GM23338 (cell line): Measurements from ENCODE around the gene KAZN.

ENCODE experiments used
- CREB1 ChIP-seq: fragments of 250-450 bp; sonication (Bioruptor Pico); IDR thresholded peaks from 2 replicates; pipeline ENCODE4 v1.5.0; 2020; ENCODE audit warnings: low read depth, mild to moderate bottlenecking, moderate library complexity
- CTCF ChIP-seq, 2 experiments: fragments of 200-600 bp in 1 of 2; sonication (generic) in 1 of 2; conservative IDR thresholded peaks; 2 replicates each; pipeline versions ENCODE4 v1.5.1 to v1.6.1; 2016 to 2017; ENCODE audit warnings: antibody characterized with exemption in 2 of 2, low read depth in 2 of 2, mild to moderate bottlenecking in 2 of 2, moderate library complexity in 1 of 2
- ETS1 ChIP-seq: IDR thresholded peaks from 2 replicates; pipeline ENCODE4 v1.6.1; 2016; ENCODE audit warnings: antibody characterized with exemption
- EZH2 ChIP-seq: fragments of 200-600 bp; sonication (generic); IDR thresholded peaks from one replicate; pipeline ENCODE4 v1.8.0; 2017; ENCODE audit warnings: antibody characterized with exemption, mild to moderate bottlenecking, low read depth; ENCODE audit not compliant: unreplicated experiment
- EZH2phosphoT487 ChIP-seq: fragments of 200-600 bp; sonication (generic); IDR thresholded peaks from one replicate; pipeline ENCODE4 v1.8.1; 2018; ENCODE audit warnings: antibody characterized with exemption; ENCODE audit not compliant: unreplicated experiment
- JUNB ChIP-seq: IDR thresholded peaks from one replicate; pipeline ENCODE4 v1.6.1; 2016; ENCODE audit warnings: antibody characterized with exemption; ENCODE audit not compliant: unreplicated experiment
- NANOG ChIP-seq: IDR thresholded peaks from 2 replicates; pipeline ENCODE4 v1.6.1; 2016; ENCODE audit warnings: antibody characterized with exemption, borderline replicate concordance
- POLR2AphosphoS5 ChIP-seq: IDR thresholded peaks from 2 replicates; pipeline ENCODE4 v1.6.1; 2016; ENCODE audit warnings: antibody characterized with exemption, low read depth
- STAT1 ChIP-seq: IDR thresholded peaks from one replicate; pipeline ENCODE4 v1.6.1; 2016; ENCODE audit warnings: antibody characterized with exemption; ENCODE audit not compliant: unreplicated experiment
- ZNF331 ChIP-seq: fragments of 250-450 bp; sonication (Bioruptor Pico); IDR thresholded peaks from 2 replicates; pipeline ENCODE4 v1.5.0; 2020; ENCODE audit warnings: low read depth, mild to moderate bottlenecking, moderate library complexity
- TF ChIP-seq, protein P1 (sequence below): IDR thresholded peaks from one replicate; pipeline ENCODE4 v1.6.1; 2018; ENCODE audit warnings: antibody characterized with exemption; ENCODE audit not compliant: unreplicated experiment

- TF ChIP-seq CTCF (conservative IDR thresholded peaks at IDR 0.05; ENCODE audit: low read depth in 2 of 2) (no peak), EZH2phosphoT487 (no peak), EZH2 (no peak), POLR2AphosphoS5 (no peak), JUNB (no peak), NANOG (no peak), ZNF331 (no peak), STAT1 (no peak), ETS1 (no peak), CREB1 (CRISPR knock-in tag) (no peak)
- TF ChIP-seq, protein P1, sequence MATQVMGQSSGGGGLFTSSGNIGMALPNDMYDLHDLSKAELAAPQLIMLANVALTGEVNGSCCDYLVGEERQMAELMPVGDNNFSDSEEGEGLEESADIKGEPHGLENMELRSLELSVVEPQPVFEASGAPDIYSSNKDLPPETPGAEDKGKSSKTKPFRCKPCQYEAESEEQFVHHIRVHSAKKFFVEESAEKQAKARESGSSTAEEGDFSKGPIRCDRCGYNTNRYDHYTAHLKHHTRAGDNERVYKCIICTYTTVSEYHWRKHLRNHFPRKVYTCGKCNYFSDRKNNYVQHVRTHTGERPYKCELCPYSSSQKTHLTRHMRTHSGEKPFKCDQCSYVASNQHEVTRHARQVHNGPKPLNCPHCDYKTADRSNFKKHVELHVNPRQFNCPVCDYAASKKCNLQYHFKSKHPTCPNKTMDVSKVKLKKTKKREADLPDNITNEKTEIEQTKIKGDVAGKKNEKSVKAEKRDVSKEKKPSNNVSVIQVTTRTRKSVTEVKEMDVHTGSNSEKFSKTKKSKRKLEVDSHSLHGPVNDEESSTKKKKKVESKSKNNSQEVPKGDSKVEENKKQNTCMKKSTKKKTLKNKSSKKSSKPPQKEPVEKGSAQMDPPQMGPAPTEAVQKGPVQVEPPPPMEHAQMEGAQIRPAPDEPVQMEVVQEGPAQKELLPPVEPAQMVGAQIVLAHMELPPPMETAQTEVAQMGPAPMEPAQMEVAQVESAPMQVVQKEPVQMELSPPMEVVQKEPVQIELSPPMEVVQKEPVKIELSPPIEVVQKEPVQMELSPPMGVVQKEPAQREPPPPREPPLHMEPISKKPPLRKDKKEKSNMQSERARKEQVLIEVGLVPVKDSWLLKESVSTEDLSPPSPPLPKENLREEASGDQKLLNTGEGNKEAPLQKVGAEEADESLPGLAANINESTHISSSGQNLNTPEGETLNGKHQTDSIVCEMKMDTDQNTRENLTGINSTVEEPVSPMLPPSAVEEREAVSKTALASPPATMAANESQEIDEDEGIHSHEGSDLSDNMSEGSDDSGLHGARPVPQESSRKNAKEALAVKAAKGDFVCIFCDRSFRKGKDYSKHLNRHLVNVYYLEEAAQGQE: no peak
Measured at GRCh38 chr1:15067148-15067547, 468.7 kb downstream of the KAZN start.
